ENCODE data around the gene DDIT3. TPM values are rescaled to one million over a fixed set of nuclear protein-coding genes. Genes with fewer than 3 reads are reported as not detected.
A peak's percentile ranks its signal among the peaks of the same experiment; 100 is the strongest.

Gene DDIT3
- total RNA-seq, 1 donor from 2014 or later: 6.2 TPM

GRCh38 chr12:57487055-57487596 lies 33.2 kb downstream of the DDIT3 start:
- DNase-seq (ENCODE audit: low read depth in 2 of 2): no peak

DNA sequence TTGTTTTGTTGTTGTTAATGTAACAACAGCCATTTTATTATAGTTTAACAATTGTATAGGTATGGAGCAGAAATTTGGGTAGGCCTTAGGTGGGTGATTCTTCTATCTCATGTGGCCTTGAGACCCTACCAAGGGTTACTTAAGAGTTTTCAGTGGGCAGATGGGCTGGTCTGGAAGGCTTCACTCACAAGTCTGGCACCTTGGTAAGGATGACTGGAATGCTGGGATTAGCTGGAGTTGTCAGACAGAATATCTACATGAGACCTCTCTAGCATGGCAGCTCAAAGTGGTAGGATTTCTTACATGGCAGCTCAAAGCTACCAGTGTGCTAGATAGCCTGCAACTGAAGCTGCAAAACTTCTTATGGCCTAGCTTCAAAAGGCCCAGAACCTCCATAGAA lies 34.6 kb downstream of the DDIT3 start:
- no peak for DNase-seq (ENCODE audit: low read depth in 2 of 2)

DNA sequence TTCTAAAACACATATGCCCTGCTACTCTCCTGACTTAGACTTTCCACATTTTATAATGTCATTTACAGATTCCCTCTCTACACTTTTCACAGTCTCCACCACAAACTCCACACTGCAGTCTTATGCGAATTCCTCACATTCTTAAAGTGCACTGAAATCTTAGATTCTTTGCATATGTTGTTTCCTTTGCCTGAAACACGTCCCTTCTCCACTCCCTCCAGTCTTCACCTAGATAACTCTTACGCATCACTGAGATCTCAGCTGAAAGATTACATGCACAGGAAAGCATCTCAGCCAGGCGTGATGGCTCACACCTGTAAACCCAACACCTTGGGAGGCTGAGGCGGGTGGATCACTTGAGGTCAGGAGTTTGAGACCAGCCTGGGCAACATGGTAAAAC lies 36.8 kb downstream of the DDIT3 start:
- DNase-seq (ENCODE audit: low read depth in 2 of 2): no peak

- DNase-seq (ENCODE audit: low read depth in 2 of 2): no peak
Observed at GRCh38 chr12:57481671-57482070, 38.6 kb downstream of the DDIT3 start.

DNA sequence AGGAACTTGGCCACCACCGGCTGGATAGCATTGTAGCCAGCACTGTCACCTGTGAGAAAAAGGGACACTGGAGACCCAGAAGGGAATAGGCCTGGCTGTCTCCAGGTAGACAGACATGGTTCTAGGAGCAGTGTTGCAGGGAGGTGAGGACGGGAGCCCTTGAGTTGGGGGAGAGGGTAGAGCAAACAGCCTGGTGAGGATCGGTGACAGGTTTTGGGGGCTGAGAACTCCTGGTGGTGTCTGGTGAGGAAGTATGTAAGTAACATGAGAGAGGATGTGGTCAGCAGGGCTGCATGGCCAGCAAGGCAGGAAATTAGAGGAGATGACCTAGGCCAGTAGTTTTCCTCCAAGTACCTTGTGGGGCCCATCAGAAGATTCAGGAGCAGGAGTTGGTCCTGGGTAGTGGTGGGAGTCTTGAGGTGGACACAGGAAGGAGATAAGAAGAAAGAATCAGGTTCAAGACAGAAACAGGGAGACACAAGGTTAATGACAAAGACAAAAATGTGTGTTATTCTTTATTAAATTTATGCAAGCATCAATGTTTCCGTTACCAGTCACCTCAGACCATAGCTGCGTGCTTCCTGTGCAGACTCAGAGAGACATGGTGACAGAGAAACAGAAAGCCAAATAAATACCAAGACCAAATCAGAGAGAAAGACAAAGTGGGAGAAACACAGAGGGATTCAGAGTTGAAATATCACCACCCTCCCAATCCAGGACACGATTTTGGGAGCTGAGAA lies 40.8 kb downstream of the DDIT3 start, which contains the start of gene ARHGAP9:
TSS of gene ARHGAP9 (minus strand) at position 491 of the 740 bp plus-strand sequence. CDS start at position 31, 460 bp downstream.
- peak; percentile 28 to 36 for DNase-seq (ENCODE audit: low read depth in 2 of 2)

DNA sequence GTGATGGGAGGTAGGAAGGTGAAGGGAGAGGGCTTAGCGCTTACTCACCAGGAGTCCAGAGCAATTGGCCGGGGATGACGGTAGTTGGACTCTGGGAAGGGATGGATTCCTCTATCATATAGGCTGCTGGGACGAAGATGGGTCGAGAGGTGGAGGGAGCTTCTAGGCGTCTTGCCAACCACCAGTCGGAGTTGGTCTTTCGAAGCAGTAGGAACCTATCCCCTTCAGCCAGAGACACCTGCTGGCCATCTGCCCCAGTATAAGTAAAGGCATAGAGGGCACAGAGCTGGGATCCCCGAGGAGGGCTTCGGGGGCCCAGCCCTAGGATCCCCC lies 41.3 kb downstream of the DDIT3 start:
- DNase-seq (ENCODE audit: low read depth in 2 of 2): no peak

DNA sequence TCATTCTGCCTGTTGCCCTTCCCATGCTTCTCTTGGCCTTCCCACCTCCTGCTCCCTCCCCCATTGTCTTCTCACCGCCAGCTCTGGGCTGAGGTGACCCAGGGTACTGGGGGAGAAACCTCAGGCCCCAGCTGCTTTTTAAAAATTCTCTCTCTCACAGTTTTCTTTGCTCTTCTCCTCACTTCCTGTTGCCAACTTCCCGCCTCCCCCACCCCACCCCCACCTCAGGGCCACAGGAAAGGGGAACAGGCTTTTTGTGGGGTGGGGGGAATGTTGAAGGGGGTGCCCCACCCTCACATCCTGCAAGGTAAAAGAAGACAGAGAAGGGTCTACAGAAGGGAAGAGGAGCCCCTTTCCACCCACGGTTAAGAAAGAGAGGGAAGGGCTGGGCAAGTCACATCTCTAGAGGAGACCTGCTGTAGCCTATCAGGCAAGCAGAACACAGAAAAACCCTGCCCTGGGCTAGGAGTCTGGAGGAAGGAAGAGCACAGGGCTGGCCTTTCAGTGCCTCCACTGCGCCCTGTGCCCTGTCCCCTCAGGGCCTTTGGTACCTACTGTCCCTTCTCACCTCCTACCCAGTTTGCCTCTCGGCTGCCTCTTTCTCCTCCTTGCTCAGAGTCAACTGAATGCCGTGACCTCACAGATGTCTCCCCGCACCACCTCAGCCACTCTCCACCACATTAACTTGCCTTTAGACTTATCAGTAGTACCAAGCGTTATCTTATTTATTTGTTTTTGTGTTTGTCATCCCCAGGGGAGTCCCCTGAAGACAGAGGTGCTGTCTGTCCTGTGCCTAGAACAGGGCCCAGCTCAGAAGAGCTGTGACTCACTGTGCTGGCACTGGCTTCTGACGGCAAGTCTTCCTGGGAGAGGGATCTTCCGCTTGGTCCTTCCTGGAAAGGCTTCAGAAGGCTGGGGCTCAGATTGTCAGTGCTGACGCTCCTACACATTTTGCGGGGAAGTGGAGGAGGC lies 42.3 kb downstream of the DDIT3 start:
- no peak for DNase-seq (ENCODE audit: low read depth in 2 of 2)

GRCh38 chr12:57476993-57477709 lies 43.2 kb downstream of the DDIT3 start:
- DNase-seq (ENCODE audit: low read depth in 2 of 2): no peak

DNA sequence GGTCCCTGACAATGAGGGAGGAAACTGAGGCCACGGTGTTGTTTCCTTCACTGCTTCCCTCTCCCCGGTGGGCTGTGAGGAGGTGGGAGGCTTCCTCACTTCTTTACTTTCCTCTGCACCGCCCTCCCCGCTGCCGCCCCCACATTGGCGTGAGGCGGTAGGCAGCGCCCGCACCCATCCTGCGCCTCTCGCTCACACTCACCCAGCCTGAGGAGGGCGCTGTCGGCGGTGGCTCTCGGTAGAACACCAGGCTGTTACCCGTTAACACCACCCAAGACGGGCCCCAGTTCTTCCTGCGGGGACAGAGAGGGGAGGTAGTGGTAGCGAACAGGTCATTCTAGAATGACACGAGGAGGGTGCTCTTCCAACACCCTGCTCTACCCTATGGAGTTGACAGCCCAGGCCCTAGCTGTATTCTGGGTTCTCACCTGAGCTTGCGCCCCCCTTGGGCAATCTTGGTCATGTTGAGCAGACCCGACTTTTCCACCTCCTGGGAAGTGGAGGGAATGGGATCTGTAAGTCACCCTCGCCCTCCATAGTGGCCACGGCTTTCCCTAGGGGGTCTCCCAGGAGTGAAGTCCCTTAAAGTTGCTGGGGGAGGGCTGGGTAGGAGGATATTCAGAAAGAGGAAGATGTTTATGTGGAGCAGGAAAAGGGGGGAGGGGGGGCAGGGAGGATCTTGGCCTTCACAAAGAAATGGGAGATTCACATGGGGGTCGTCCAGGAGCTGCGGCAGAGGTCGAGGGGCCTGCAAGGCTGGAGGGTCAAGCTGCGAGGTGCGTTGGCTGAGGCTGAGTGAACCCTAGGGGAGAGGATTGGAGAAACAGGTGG lies 43.9 kb downstream of the DDIT3 start:
- no peak for DNase-seq (ENCODE audit: low read depth in 2 of 2)

DNA sequence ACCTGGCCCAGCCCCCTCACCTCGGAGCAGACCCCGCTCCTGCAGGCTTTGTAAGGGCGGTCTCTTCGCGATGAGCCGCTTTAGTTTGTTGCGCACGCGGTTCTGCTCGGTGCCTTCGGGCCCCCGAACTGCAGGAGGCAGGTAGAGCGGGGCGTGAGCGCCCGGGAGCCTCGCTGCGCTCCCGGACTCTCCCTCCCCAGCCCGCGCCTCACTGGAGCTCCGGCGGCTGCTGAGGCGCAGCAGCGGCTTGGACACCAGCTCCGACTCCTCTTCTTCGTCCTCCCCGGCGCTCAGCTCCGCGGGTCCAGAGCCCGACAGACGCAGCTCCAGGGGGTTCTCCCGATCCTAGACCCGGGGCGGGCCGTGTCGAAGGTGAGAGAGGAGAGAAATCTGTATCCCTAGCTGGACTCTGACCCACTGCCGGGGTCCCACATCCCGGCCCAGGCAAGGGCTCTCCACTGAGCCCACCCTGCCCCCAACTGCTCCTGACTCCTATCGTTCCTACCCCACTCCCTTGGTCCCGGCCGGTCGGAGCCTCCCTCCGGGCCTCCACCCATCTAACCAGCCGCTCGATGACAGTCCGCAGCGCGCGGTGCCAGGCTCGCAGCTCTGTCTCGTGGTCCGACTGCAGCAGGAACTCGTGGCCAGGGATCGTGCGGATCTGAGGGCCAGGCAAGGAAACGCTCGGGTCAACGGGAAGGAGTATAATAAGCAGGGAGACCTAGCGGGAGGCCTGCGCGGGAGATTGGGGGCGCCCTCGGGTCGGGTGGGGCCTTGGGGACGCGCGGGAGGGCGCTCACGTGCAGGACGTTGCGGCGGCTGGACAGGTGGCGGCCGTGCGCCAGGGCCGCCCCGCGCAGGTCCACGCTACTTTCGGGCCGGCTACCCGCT lies 44.8 kb downstream of the DDIT3 start:
- DNase-seq (ENCODE audit: low read depth in 2 of 2): no peak

- DNase-seq (ENCODE audit: low read depth in 2 of 2): no peak
Observed at GRCh38 chr12:57474862-57475261, 45.5 kb downstream of the DDIT3 start.

DNA sequence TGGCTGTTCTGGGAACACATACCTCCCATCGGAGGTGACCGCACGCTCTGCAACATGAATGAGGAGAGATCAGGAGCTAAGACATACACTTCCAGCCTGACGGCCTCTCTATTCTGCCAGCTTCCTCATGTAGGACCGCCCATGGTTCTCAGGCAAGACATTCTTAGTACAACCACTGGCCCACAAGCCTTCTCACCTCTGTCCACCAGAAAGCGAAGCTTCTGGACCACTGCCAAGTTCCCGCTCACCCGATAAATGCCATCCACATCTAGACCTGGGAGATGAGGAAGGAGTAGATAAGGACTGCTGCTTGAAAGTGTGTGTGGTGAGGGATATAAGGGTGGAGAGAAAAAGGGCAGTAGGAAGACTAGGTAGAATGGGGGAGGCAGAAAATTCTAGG lies 45.9 kb downstream of the DDIT3 start:
- no peak for DNase-seq (ENCODE audit: low read depth in 2 of 2)

DNA sequence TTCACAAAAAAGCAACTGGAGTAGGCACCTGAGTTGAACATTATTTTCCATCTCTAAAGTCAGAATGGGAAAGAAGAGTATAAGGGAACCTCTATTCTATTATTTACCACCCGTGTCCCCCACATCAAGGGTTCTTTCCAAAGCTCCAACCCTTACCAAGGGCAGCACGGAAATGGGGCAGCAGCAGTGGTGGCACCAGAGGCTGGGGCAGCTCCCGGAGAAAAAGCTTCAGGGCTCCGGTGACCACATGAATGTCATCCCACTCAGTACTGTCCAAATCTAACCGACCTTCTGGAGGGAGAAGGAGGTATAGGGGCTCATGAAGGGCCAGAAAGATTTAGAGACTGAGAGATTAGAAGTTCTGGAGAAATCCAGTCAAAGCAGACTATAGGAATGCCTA lies 46.4 kb downstream of the DDIT3 start:
- no peak for DNase-seq (ENCODE audit: low read depth in 2 of 2)

- no peak for DNase-seq (ENCODE audit: low read depth in 2 of 2)
Observed at GRCh38 chr12:57473392-57473791, 46.9 kb downstream of the DDIT3 start.

DNA sequence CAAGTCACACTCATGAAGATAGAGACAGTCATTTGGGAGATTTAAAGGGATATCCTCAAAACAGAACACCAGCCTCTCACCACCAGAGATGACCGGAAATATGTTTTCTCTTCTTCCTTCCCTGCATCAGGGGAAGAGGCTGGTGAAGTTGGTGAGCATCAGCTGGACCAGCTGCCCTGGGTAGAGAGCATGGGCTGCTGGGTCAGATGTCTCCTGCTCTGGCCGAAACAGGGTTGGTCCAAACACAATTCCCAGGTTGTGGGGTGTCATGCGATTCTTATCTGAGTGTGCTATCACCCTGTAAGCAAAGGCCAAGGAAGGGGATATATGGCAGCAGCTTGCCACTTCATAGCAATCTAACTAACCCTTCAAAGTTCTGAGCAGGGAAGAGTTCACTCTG lies 47.9 kb downstream of the DDIT3 start:
- DNase-seq (ENCODE audit: low read depth in 2 of 2): no peak

DNA sequence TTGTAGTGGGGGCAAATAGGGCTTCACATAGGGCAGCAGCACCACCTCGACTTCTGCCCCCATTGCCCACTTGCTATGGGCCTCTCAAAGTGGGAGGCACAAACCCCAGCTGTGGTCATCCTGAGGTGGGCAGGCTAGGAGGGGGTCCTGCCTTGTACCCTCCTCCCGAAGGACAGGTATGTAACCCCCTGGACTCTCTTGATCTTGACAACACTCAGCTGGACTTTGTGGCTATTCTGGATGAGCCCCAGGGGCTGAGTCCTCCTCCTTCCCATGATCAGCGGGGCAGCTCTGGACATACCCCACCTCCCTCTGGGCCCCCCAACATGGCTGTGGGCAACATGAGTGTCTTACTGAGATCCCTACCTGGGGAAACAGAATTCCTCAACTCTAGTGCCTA lies 48.7 kb downstream of the DDIT3 start:
- DNase-seq (ENCODE audit: low read depth in 2 of 2): no peak

DNA sequence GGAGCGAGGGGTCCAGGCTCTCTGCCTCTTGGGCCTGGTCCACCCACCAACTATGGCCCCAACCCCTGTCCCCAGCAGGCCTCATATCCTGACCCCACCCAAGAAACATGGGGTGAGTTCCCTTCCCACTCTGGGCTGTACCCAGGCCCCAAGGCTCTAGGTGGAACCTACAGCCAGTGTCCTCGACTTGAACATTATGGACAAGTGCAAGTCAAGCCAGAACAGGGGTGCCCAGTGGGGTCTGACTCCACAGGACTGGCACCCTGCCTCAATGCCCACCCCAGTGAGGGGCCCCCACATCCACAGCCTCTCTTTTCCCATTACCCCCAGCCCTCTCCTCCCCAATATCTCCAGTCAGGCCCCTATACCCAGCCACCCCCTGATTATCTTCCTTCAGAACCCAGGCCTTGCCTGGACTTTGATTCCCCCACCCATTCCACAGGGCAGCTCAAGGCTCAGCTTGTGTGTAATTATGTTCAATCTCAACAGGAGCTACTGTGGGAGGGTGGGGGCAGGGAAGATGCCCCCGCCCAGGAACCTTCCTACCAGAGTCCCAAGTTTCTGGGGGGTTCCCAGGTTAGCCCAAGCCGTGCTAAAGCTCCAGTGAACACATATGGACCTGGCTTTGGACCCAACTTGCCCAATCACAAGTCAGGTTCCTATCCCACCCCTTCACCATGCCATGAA lies 49.2 kb downstream of the DDIT3 start:
- DNase-seq (ENCODE audit: low read depth in 2 of 2): no peak

GRCh38 chr12:57470286-57470969 lies 49.9 kb downstream of the DDIT3 start:
- no peak for DNase-seq (ENCODE audit: low read depth in 2 of 2)
